Smooth muscle cell (in vitro differentiated cells): Measurements from ENCODE around the gene LRRTM1. TPM values are rescaled to one million over a fixed set of nuclear protein-coding genes. Genes with fewer than 3 reads are reported as not detected.

ENCODE experiments used
- DNase-seq: peaks from one replicate; lab custom pipeline; 2025; ENCODE audit not compliant: unreplicated experiment; lab: John Stamatoyannopoulos, UW
- H2AFZ ChIP-seq: fragments of 200-600 bp; sonication (generic); 2 replicates; pipeline ENCODE4 v1.6.0; 2016; ENCODE audit warnings: antibody characterized with exemption, low read depth, mild to moderate bottlenecking
- H3F3A ChIP-seq: fragments of 200-600 bp; sonication (generic); 2 replicates; pipeline ENCODE4 v1.6.0; 2017; ENCODE audit warnings: antibody characterized with exemption, low read depth
- H3K27ac ChIP-seq: fragments of 200-600 bp; sonication (generic); 2 replicates; pipeline ENCODE4 v1.5.1; 2016; ENCODE audit warnings: low read depth, mild to moderate bottlenecking
- H3K27me3 ChIP-seq: fragments of 200-600 bp; sonication (generic); 2 replicates; pipeline ENCODE4 v1.6.1; 2016; ENCODE audit warnings: low read depth, mild to moderate bottlenecking
- H3K36me3 ChIP-seq: fragments of 200-600 bp; sonication (generic); 2 replicates; pipeline ENCODE4 v1.5.1; 2016; ENCODE audit warnings: low read depth
- H3K4me1 ChIP-seq: fragments of 200-600 bp; sonication (generic); 2 replicates; pipeline ENCODE4 v1.5.1; 2016; ENCODE audit warnings: low read depth
- H3K4me2 ChIP-seq: fragments of 200-600 bp; sonication (generic); 2 replicates; pipeline ENCODE4 v1.6.0; 2016; ENCODE audit warnings: mild to moderate bottlenecking
- H3K4me3 ChIP-seq: fragments of 200-600 bp; sonication (generic); 2 replicates; pipeline ENCODE4 v1.5.1; 2016; ENCODE audit warnings: mild to moderate bottlenecking
- H3K79me2 ChIP-seq: fragments of 200-600 bp; sonication (generic); 2 replicates; pipeline ENCODE4 v1.6.0; 2016; ENCODE audit warnings: low read depth, mild to moderate bottlenecking
- H3K9ac ChIP-seq: fragments of 200-600 bp; sonication (generic); 2 replicates; pipeline ENCODE4 v1.6.0; 2016; ENCODE audit warnings: low read depth
- H3K9me3 ChIP-seq: fragments of 200-600 bp; sonication (generic); replicated peaks from 2 replicates; pipeline ENCODE4 v1.5.1; 2016; ENCODE audit warnings: low read depth
- H4K20me1 ChIP-seq: fragments of 200-600 bp; sonication (generic); 2 replicates; pipeline ENCODE4 v1.6.0; 2016; ENCODE audit warnings: low read depth
- CTCF ChIP-seq: fragments of 200-600 bp; sonication (generic); IDR thresholded peaks from 2 replicates; pipeline ENCODE4 v1.5.1; 2017; ENCODE audit warnings: borderline replicate concordance, mild to moderate bottlenecking, antibody characterized with exemption; ENCODE audit not compliant: insufficient read depth, poor library complexity, severe bottlenecking
- WGBS: methylation state at CpG from one replicate; pipeline ENCODE4 v1.1.7; 2016; ENCODE audit warnings: low lambda C conversion rate; 5-methylcytosine and 5-hydroxymethylcytosine counted together
- polyA plus RNA-seq: library from polyadenylated mRNA; unstranded; fragments of >200 nt; fragmentation: Nextera tagmentation; extraction: Ambion mirVana; gene quantifications from 2 replicates; pipeline ENCODE4 v1.2.1, GENCODE V29; 2016
- total RNA-seq: library from RNA; depleted of rRNA; stranded (reverse); fragments of >200 nt; gene quantifications from 2 replicates; pipeline ENCODE4 v1.2.3, GENCODE V29; 2014

The LRRTM1 gene
- 7.4 and 14.9 TPM in 2 replicates for total RNA-seq
- 9.3 and 17.7 TPM in 2 replicates for polyA plus RNA-seq

GRCh38 chr2:80303909-80304837 lies at the start of gene LRRTM1:
Gene LRRTM1, minus strand, starts transcription at chr2:80304752. Its CDS starts 933 bp downstream, at chr2:80303819.
- Histone ChIP-seq H3K36me3 (no peaks in the 10 kb centered on the region), H3K4me3 (peak within 1 kb of the TSS; percentile 78), H4K20me1 (no peaks in the 10 kb centered on the region), H2AFZ (peak within 1 kb of the TSS; percentile 94), H3K27ac (no peak within 1 kb of the TSS), H3K27me3 (peaks cover 89% of the 10 kb centered on the region), H3F3A (no peaks in the 10 kb centered on the region), H3K4me2 (peak within 1 kb of the TSS; percentile 99), H3K9ac (no peak within 1 kb of the TSS), H3K4me1 (peaks cover 13% of the 10 kb centered on the region), H3K79me2 (no peaks in the 10 kb centered on the region), H3K9me3 (no peaks in the 10 kb centered on the region)
- no peak for TF ChIP-seq CTCF
- DNase-seq = no peak
- WGBS = under 1% methylated on average over 53 of the region's 64 CpGs

GRCh38 chr2:80351231-80351630 lies 46.7 kb upstream of the LRRTM1 start:
- no peaks in the 10 kb centered on the region for H3F3A ChIP-seq
- 81% methylated on average over 3 of the region's 3 CpGs for WGBS
- no peak overlapping the region for H3K9ac ChIP-seq
- no peaks in the 10 kb centered on the region for H3K27me3 ChIP-seq
- no peak for TF ChIP-seq CTCF
- no peak overlapping the region for H3K4me2 ChIP-seq
- H4K20me1 ChIP-seq = no peaks in the 10 kb centered on the region
- no peaks in the 10 kb centered on the region for H3K36me3 ChIP-seq
- no peaks in the 10 kb centered on the region for H3K4me1 ChIP-seq
- no peaks in the 10 kb centered on the region for H3K79me2 ChIP-seq
- H3K27ac ChIP-seq = no peak overlapping the region
- no peaks in the 10 kb centered on the region for H3K9me3 ChIP-seq
- H2AFZ ChIP-seq = no peak overlapping the region
- no peak overlapping the region for H3K4me3 ChIP-seq
- no peak for DNase-seq

GRCh38 chr2:80348953-80349352 lies 44.4 kb upstream of the LRRTM1 start:
- Histone ChIP-seq H3K36me3 (no peaks in the 10 kb centered on the region), H3K27me3 (peaks cover 5% of the 10 kb centered on the region), H4K20me1 (no peaks in the 10 kb centered on the region), H3F3A (no peaks in the 10 kb centered on the region), H3K9me3 (no peaks in the 10 kb centered on the region), H3K79me2 (no peaks in the 10 kb centered on the region), H3K27ac (no peak overlapping the region), H3K4me3 (no peak overlapping the region), H3K9ac (no peak overlapping the region), H3K4me1 (no peaks in the 10 kb centered on the region), H3K4me2 (no peak overlapping the region), H2AFZ (no peak overlapping the region)
- no peak for TF ChIP-seq CTCF
- DNase-seq = no peak
